HG03060 (cell line): ENCODE measurements around the gene CATSPER3.

Source experiments
- ATAC-seq: cut with Tn5 transposase; IDR thresholded peaks from one replicate; pipeline ENCODE4 v1.9.1; 2021; ENCODE audit warnings: low read depth, moderate number of reproducible peaks; ENCODE audit not compliant: unreplicated experiment

Gene CATSPER3

DNA sequence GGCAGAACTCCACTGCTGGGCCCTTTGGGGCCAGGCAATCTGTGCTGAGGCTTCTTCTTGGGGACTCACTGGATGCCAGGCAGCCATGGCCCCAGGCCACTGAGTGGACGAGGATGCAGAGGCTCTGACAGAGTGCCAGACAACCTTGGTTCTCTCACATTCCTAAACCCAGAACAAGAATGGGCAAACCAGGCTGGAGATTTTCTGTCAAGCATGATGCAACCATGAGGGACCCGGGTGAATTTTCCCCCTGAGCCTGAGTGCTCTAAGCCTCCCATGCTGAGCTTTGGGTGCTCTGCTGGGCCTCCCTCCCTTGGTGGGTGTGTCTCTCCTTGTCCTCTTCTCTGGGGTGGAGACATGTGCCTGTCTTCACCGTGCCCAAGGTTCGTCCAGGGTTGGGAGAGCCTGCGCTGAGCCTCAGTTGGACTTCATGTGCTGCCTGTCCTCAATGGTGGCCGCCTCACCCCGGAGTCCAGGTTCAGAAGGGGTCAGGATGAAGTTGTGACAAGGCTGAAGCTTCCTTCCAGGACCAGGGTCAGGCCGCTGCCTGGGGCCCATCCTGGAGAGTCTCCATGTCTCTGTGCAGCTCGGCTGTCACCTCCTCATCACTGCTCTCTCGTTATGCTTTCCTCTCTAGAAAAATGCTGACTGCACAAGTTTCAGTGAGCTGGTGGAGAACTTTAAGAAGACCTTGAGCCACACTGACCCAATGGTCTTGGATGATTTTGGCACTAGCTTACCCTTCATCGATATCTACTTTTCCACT is 42.2 kb downstream of the CATSPER3 start:
- no peak for ATAC-seq

DNA sequence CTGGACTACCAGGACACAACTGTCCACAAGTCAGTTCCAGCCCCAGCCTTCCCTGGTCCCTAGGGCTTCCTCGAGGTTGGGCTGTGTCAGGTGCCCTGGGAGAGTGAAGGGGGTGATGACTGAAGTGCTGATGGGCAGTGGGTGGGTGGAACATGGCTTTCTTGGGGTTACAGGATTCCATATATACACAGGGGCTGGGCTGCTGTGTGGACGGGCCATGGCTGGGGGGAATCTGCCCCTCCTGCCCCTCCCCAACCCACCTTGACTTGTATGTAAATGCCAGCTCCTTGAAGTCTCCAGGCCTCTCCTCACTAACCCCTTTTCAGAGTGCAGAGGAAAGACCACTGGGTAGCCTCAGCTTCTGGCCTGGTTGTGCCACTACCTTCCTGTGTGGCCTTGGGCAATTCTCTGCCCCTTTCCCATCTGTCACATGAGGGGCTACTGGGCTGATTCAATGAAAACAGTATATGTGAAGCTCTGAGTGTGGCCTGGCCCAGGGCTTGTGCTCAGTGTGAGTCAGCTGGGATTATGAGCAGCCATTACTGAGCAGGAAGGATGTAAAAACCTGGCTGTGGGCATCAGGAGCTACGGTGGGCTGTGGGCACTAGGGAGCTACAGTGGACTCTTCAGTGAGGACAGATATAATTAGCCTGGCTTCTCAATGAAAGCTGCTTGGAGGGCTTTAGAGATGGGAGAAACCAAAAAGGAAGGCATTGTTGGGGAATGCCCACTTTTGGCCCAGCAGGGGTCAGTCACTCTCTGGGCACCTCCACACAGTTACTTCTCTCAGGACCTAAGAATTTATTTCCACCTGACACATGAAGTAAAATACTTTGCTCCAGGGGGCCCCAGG is 43.0 kb downstream of the CATSPER3 start:
- no peak for ATAC-seq

DNA sequence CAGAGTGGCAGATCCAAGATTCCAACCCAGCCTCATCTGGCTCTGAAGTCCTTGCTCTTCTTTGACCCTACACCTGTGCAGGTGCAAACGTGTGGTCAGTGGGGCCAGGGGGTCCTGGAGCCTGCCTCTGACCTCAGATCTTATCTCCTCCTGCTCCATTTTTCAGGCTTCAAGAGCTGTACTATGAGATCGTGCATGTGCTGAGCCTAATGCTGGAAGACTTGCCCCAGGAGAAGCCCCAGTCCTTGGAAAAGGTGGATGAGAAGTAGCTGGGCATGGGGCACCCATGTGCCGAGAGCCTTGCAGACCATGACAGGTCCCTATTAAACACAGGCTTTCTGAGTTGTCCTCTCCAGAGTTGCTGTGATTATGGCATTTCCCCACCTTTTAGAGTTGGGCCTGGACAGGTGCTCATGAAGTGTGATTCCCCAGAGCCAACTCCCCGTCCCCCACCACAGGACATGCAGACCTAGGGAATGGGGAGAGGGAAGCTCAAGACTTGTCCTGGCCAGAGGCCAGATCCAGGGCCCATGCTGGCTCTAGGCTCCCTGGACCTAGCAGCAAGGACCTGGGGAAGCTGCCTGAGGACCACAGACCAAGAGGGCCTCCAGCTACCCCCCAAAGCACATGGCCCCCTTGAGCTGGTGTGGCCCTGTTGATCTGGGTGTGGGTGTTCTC is 43.8 kb downstream of the CATSPER3 start:
- no peak for ATAC-seq

DNA sequence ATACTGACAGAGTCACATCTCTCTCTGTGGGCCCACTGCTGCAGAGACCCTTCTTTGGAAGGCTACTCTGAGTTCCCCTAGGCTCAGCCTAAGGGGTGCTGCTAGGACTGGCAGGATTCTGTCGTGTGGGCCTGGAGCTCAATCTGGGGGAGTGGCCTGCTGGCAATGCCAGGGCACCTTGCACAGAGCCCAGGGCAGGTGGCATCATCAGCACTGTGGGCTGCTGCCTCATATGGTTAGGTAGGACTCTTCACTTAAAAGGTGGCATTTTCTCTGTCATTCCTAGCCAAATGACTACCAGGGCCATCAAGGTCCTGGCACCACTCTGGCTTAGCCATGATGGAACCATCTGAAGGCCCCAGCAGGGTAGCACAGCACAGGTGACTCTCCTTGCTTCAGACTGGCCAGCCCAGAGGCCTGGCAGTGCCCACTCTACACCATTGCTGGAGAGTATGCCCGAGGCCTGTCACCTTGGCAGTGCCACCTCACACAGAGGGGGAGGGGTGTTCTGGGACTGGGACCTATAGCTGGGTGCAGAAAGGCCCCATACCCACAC is 44.4 kb downstream of the CATSPER3 start:
- ATAC-seq = no peak

DNA sequence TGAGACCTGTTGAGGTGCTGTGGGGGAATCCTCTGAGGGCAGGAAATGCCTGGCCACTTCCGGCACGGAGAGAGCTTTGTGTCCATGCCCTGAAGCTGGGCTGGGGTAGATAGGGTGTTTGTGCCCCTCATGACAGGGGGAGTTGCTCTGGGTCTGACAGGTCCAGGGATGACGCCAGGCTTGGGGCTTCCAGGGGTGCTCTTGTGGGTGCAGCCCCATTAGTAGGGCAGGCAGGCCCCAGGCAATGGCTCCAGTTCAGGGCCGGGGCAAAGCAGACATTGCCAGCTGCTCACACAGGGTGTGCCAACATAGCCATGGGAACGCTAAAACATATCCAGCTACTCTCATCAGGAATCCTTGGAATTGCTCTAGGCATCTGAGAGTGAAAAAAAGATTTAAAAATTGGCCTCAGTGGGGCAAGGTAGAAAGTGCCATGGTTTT is 45.3 kb downstream of the CATSPER3 start:
- ATAC-seq = no peak

DNA sequence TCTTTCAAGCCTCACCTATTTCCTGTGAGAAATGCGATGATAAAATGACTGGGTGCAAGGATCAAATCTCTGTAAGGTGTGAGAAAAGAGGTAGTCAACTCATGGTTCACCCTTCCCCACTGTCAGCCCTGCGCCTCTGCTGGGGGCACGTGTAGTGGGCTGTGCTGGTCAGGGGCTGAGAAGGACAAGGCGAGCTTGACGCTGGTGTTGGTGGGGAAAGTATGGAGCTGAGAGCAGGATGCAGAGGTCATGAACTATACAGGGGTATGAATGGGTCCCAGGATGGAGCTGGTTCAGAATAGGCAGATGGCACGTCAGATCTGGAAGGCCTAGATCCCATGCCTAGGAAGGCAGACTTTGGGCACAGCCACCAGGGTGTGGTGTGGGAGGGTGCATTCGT is 45.7 kb downstream of the CATSPER3 start:
- ATAC-seq = no peak

DNA sequence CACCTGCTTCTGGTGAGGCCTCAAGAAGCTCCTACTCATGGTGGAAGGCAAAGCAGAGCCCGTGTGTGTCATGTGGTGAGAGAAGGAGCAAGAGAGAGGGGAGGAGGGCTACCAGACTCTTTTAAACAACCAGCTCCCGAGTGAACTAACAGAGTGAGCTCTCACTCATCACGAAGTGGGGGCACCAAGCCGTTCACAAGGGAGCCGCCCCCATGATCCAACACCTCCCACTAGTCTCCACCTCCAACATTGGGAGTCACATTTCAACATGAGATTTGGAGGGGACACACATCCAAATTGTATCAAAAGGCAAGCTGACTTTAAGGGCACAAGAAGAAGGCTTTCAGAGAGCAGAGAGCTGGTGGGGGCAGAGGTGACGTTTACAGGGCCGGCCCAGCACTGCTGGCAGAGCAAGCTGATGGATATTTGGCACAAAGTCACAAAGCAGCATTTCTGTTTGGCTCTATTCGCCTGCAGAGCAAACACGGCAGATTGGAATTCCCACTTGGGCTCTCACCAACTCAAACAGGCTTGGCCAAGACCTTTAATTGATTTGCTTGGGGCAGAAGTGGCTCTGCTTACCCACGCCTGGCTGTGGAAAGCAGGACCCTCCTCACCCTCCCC is 46.4 kb downstream of the CATSPER3 start:
- no peak for ATAC-seq

DNA sequence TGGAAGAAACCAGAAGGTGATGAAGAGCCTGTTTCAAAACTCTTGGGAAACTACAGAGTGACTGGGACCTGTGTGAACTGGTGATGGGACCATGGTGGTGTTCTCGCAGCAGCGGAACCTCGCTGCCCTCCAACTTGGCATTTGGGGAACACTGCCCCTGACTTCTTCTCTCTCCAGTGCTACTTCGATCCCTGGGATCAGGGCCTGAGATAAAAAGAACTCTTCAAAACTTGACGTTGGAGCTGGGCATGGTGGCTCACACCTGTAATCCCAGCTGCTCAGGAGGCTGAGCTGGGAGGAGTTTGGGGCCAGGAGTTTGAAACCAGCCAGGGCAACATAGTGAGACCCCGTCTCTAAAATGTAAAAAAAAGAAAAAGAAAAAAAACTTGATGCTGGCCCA is 48.2 kb downstream of the CATSPER3 start:
- no peak for ATAC-seq

DNA sequence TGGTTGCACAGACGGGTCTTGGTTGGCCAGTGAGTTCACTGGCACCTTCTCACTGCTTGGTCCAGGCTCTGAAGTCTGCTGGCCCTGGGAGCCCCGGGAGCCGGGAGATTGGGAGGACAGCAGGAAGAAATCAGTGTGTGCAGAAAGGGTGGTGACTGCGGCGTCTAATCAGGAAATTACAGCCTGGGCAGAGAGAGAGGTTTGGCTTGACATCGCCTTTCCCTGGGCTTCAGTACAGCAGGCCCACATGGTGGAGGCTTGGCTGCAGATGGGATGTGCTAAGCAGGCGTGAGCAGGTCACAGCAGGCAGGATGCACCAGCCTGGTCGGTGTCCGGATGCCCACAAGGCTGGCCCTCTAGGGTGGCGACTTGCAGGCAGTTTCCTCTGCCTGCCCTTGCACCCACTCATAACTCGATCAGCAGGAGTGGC is 49.2 kb downstream of the CATSPER3 start:
- ATAC-seq = no peak

DNA sequence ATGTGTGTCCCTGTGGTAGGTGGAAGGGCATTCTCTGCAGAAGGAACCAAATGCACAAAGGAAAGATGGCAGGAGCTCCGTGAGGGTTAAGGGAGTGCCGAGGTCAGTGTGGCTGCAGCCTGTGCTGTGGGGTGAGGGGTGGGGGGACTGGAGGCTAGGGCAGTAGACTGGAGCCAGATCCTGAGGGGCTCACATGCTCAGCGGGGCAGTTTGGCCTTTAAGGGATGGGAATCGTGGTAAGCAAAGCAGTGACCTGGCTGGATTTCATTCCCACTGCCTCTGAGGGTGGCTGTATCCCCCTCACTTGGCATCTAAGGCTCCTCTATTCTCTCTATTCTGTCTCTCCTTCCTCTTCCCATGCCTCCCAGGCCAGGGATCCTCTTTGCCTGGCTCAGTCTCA is 50.8 kb downstream of the CATSPER3 start:
- ATAC-seq = no peak

DNA sequence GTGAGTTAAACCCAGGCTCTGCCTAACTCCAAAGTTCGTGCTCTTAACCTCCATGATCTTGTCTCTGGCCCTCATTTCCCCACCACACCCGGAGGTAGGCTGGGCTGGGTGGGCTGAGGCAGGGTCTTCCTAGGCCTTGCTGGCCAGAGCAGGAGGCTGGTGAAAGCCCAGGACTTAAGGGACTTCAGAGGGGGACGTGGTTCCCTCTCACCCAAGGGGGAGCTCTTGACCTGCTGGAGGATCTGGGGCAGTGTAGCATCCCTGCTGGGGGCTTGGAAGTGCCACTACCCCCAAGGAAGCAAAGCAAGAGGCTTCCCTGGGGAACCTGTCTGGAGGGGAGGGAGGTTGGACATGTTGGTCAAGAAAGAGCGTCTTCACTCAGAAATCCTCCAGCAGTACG is 51.6 kb downstream of the CATSPER3 start:
- ATAC-seq = no peak

DNA sequence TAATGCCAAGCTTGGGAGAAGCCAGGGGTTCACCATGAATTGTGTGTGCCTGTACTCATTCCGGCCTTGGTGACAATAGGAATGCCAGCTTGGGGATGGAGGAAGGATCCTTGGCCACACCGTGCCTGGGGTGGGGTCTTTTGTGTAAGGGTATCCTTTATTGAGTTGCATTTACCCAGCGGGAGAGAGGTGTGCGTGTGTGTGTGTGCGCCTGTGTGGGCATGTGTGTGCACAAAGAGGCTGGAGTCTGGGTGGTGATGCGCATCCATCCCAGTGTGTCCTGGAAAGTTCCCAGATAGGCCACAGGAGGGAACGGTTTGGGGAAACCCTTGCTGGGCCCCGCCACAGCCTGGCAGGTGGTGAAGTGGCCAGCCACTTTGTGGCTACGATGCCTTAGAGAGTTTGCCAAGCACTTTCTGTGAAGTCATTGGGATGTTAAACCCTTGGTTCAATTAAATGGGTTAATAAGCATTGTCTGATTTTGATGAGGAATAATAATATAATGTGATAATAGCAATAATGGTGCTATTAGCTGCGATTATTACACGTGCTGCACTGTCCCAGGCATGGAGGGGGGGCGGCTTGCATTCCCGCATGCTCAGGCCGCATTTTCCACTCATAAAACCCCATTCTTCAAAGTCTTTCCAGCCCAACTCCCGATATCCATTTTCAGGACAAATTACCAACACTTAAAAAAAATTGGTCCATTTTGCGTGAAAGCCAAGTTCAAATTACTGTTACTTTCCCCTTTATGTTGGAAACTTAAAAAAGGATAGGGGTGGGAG is 52.6 kb downstream of the CATSPER3 start:
- no peak for ATAC-seq

DNA sequence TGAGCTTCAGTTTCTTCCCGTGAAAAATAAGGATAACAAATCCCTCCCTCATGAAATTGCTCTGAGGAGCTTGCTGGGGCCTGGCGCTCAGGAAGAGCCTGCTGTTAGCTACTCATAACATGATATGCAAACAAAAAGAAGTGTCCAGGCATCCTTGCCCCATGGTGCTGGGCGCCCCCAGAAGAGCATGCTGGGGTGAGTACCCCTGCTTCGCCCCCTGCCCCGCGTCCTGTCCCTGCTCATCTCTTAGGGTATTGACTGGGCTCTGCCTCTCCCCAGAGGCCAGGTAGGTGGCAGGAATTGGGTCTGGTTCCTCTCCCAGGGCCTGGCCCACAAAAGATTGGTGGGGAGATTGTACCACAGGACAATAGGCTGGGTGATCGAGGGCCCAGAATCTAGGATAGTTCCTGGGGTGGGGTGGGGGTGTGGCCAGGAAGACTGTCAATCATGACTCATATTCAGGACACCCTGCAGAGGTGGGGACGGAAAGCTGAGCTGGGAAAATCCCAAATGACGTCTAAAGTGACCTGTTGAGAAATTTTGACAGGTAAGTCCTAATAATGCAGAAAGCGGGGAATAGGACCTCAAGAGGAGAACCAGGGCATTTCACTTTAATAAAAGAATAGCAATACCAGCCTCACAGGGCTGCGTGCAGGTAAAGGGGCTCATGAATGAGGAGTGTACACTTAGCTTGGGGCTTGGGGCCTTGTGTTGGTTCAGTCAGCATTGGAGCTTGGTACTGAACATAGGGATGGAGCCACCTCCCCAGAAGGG is 57.4 kb downstream of the CATSPER3 start:
- no peak for ATAC-seq

DNA sequence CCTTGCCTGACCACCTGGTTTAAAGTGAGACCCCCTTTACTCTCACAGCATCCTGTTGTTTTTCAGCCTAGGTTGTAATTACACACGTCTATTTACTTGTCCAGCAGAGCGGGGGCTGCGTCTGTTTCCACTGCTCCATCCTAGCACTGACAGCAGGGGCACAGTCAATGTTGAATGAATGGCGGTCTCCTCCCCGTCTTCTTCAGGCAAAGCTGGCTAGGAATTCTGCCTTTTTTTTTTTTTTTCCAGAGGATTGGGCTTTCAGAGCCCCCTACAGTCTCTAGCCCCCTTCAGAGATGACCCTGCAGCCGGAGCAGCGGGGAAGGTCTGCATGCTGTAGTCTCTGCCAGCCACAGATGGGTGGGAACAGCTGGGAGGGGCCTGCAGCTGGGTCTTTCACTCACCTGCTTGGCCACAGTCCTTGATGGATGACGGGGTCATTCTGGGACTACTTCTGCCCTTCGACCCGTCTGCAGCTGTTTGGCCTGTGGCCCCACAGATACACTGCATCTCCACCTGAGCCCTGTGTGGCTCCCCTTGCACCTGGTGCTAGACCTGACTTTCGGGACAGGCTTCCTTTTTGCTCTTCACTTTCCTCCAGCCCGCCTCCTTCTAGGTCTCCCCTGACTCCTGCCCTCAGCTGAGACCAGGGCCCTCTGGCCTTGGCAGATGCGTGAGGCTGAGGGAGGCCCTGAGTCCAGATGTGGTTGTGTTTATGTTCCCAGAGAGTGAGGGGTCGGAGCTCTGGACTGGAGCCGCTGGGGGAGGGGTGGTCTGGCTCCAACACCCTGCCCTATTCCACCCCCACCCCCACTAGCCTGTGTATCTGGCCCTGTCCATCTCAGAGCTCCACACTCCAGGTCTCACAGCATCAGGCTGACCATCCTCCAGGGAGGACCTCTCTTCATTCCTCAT is 58.3 kb downstream of the CATSPER3 start:
- no peak for ATAC-seq

DNA sequence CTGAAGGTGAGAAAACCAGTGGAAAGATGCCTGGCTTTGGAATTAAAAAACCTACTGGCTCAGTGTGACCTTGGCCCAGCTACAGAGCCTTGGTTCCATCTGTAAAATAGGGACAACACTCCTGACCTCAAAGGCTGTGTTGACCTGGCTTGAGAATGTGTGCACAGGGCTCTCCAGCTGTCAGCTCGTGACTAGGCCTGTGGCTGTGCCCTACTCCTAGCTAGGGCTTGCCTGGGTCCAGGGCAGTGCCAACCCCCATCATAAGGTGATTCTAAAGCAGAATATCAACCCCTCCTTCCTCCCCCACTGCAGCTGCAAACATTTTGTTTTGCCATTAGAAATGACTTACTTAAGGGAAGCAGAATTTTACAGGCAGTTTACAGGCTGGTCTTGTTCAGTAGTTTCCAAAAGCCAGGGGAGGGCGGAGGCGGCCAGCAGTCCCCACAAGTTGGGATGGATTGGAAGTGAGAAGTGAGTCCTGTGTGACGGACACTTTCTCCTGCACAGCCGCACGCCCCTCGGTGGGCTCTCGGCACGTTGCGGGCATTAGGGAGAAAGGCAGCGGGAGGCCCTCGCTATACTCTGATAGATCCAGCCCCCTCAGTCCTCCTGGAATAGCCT is 59.0 kb downstream of the CATSPER3 start:
- ATAC-seq = no peak

DNA sequence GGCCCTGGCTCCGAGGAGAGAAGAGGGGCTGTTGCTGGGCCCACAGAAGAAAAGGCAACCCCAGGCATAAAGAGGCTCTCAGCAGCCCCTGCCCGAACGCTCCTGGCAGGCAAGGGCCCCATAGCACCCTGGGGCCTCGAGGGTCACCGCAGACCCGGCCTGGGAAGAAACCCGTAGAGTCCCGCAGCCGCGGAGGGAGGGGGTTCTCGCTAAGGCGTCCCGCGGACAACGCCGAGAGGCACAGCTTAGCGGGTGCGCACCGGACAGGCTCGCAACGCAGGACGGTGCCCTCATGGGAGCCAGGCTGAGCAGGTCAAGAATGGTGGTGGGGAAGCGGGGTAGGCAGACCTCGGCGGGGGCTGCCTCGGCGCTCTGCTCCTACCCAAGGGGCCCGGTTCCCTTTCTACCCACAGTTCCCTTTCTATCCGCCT is 59.6 kb downstream of the CATSPER3 start:
- ATAC-seq = no peak
